ENCODE measurements around the gene MMP25. TPM values are rescaled to one million over a fixed set of nuclear protein-coding genes. Genes with fewer than 3 reads are reported as not detected.
A peak's percentile ranks its signal among the peaks of the same experiment; 100 is the strongest.

MMP25 gene
- total RNA-seq, 2 experiments from 2014 or later, result 34.0 to 88.3 TPM

DNA sequence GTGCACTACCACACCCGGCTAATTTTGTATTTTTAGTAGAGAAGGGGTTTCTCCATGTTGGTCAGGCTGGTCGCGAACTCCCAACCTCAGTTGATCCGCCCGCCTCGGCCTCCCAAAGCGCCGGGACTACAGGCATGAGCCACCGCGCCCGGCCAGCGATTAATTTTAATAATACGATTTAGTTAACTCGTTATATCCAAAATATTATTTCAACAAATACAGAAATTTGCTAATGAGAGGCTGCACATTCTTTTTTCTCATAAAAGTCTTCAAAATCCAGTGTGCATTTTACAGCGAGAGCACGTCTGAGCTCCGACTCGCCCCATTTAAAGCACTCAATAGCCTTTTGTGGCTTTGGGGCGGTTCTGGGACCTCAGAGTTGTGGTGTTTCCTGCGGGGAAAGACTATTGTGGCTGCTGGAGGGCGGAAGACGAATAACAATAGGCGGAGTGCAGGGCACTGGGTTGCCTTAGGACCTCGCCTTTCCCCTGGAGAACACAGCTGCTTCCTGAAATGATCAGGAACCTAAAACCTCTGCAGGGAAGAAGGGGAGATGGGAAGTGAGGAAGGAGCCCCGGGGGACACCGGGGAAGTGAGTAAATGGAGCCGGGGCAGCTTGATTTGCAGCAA is 55.6 kb downstream of the MMP25 start:
- ATAC-seq, result no peak
- Mint-ChIP-seq H3K9me3 (ENCODE audit: low read depth) (no peaks in the 10 kb centered on the region), H3K4me1 (peaks cover 44% of the 10 kb centered on the region), H3K36me3 (no peaks in the 10 kb centered on the region), H3K4me3 (peak overlapping the region; percentile 6), H3K27me3 (no peaks in the 10 kb centered on the region), H3K27ac (peak overlapping the region; percentile 32)
- CTCF ChIA-PET, result interaction anchor here (0.9 to 21.7 kb wide), 12 partner anchors 9 to 64 kb away, joined by 3 to 400 read pairs (median 6); partner anchors contain the start of genes IL32 and ZNF213
- no peak for DNase-seq

DNA sequence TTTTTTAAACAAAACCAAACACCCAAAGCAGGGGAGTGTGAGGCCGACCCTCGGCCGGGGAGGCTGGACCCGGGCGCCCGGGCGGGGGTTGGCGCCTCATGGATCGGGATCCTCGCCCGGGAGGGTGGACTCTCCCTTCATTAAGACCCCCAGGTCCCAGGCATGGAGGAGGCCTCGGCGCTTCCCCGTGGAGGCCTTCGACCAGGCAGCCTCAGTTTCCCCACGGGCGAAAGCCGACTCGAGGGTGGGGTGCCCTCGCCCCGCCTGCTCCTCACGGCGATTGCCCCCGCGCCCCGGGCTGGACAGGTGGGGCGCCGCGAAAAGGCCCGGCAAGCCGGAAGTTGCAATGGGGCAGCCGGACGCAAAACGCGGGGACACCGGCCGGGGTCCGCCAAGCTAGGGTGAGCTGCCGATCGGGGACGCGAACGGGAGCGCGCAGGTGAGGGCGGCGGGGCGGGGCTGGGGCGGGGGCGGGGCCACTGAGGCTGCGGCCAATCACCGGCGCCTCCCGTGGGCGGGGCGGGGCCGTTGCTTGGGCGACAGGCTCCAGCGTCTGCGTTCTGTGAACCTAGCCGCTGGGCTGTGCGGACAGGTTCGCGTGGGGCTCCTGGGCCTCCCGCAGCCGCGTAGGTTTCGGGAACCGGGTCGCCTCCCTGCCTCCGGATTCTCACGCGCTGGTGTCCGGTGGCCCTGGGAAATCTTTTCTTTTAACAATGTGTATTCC is 60.0 kb downstream of the MMP25 start:
- Mint-ChIP-seq H3K27ac (peak overlapping the region; percentile 91), H3K36me3 (no peaks in the 10 kb centered on the region), H3K4me1 (peaks cover 18% of the 10 kb centered on the region), H3K4me3 (peak overlapping the region; percentile 70), H3K27me3 (peaks cover 3% of the 10 kb centered on the region), H3K9me3 (ENCODE audit: low read depth) (no peaks in the 10 kb centered on the region)
- peak; percentile 95 for ATAC-seq
- CTCF ChIA-PET, result interaction anchor here (0.9 to 21.7 kb wide), 9 partner anchors 10 to 83 kb away, joined by 3 to 400 read pairs (median 8); partner anchors contain the start of genes HCFC1R1, THOC6 and ZNF213
- DNase-seq, result peak; percentile 97

Other genes starting within 250 kb of the MMP25 start
- not detected for gene PRSS41, start 248.1 kb upstream of the MMP25 start, total RNA-seq
- gene PRSS21, start 229.3 kb upstream of the MMP25 start, total RNA-seq, result 10 to 100 TPM in 1 of 2 experiments, 1 to 10 TPM in 1; 6.0 to 10.3 TPM
- gene ZG16B, start 216.3 kb upstream of the MMP25 start, total RNA-seq, result 1 to 10 TPM; 3.6 to 7.0 TPM
- gene PRSS22, start 188.4 kb upstream of the MMP25 start, total RNA-seq, result not detected
- gene FLYWCH2, start 163.3 kb upstream of the MMP25 start, total RNA-seq, result 10 to 100 TPM; 19.6 to 19.7 TPM
- 10 to 100 TPM; 52.7 to 58.1 TPM for gene FLYWCH1, start 134.6 kb upstream of the MMP25 start, total RNA-seq
- gene KREMEN2, start 82.3 kb upstream of the MMP25 start, total RNA-seq, result under 1 TPM; 0.35 to 0.40 TPM
- gene PAQR4, start 77.2 kb upstream of the MMP25 start, total RNA-seq, result 10 to 100 TPM; 58.7 to 62.9 TPM
- 100 to 1,000 TPM; 146 to 199 TPM for gene PKMYT1, start 66.1 kb upstream of the MMP25 start, total RNA-seq
- gene CLDN9, start 33.6 kb upstream of the MMP25 start, total RNA-seq, result under 1 TPM; 0.09 to 0.15 TPM
- gene CLDN6, start 28.4 kb upstream of the MMP25 start, total RNA-seq, result not detected
- gene TNFRSF12A, start 26.2 kb upstream of the MMP25 start, total RNA-seq, result 1 to 10 TPM; 5.5 to 5.9 TPM
- gene HCFC1R1, start 22.6 kb upstream of the MMP25 start, total RNA-seq, result 10 to 100 TPM; 31.8 to 34.3 TPM
- gene THOC6, start 22.5 kb upstream of the MMP25 start, total RNA-seq, result 10 to 100 TPM; 45.6 to 51.5 TPM
- under 1 TPM in 1 of 2 experiments, not detected in 1; 0.50 TPM for gene BICDL2, start 9.6 kb upstream of the MMP25 start, total RNA-seq
- 1,000 to 10,000 TPM; 2,870 to 3,468 TPM for gene IL32, start 19.1 kb downstream of the MMP25 start, total RNA-seq
- under 1 TPM; 0.21 to 0.23 TPM for gene ZSCAN10, start 52.7 kb downstream of the MMP25 start, total RNA-seq
- gene ZNF205, start 66.0 kb downstream of the MMP25 start, total RNA-seq, result not detected
- 10 to 100 TPM; 10.6 to 12.3 TPM for gene ZNF213, start 88.5 kb downstream of the MMP25 start, total RNA-seq
- gene OR1F1, start 141.6 kb downstream of the MMP25 start, total RNA-seq, result not detected
- 10 to 100 TPM; 12.3 to 12.9 TPM for gene ZNF200, start 188.6 kb downstream of the MMP25 start, total RNA-seq
- under 1 TPM; 0.07 to 0.09 TPM for gene MEFV, start 210.1 kb downstream of the MMP25 start, total RNA-seq
- gene ZNF263, start 236.9 kb downstream of the MMP25 start, total RNA-seq, result 10 to 100 TPM; 21.5 to 25.6 TPM